Loucy (cell line): Measurements from ENCODE around the gene AKAP13.
"Not testable (repeated sequence)": the region's sequence is repeated elsewhere in the genome, so short reads cannot be mapped to it uniquely, and the experiment has no call there.

Source experiments
- H2AFZ ChIP-seq: fragments of 200-600 bp; sonication (generic); 2 replicates; pipeline ENCODE4 v1.6.0; 2016; ENCODE audit warnings: antibody characterized with exemption, mild to moderate bottlenecking, low read length, moderate library complexity
- H3F3A ChIP-seq: fragments of 200-600 bp; 2 replicates; pipeline ENCODE4 v1.6.0; 2016; ENCODE audit warnings: antibody characterized with exemption, low read depth, mild to moderate bottlenecking
- H3K27me3 ChIP-seq: fragments of 200-600 bp; sonication (generic); 2 replicates; pipeline ENCODE4 v1.6.1; 2014; ENCODE audit warnings: low read length, mild to moderate bottlenecking; ENCODE audit not compliant: insufficient read depth, poor library complexity, severe bottlenecking
- H3K36me3 ChIP-seq: fragments of 200-600 bp; sonication (generic); 2 replicates; pipeline ENCODE4 v1.6.1; 2016; ENCODE audit warnings: low read length; ENCODE audit not compliant: insufficient read depth
- H3K4me1 ChIP-seq: fragments of 200-600 bp; sonication (generic); 2 replicates; pipeline ENCODE4 v1.5.1; 2014; ENCODE audit warnings: low read length, mild to moderate bottlenecking; ENCODE audit not compliant: insufficient read depth, poor library complexity, severe bottlenecking
- H3K4me2 ChIP-seq: fragments of 200-600 bp; sonication (generic); 2 replicates; pipeline ENCODE4 v1.6.0; 2014; ENCODE audit warnings: antibody characterized with exemption, low read length, low read depth, mild to moderate bottlenecking; ENCODE audit not compliant: poor library complexity, severe bottlenecking
- H3K4me3 ChIP-seq: fragments of 200-600 bp; sonication (generic); 2 replicates; pipeline ENCODE4 v1.5.1; 2014; ENCODE audit warnings: low read length, mild to moderate bottlenecking, mixed read lengths; ENCODE audit not compliant: poor library complexity, severe bottlenecking
- H3K79me2 ChIP-seq: fragments of 200-600 bp; sonication (generic); 2 replicates; pipeline ENCODE4 v1.6.1; 2014; ENCODE audit warnings: low read length; ENCODE audit not compliant: insufficient read depth
- H3K9ac ChIP-seq: fragments of 200-600 bp; sonication (generic); 2 replicates; pipeline ENCODE4 v1.6.0; 2014; ENCODE audit warnings: mild to moderate bottlenecking, low read depth, low read length, moderate library complexity; ENCODE audit not compliant: poor library complexity, severe bottlenecking
- H3K9me2 ChIP-seq: fragments of 200-600 bp; sonication (generic); replicated peaks from 2 replicates; pipeline ENCODE4 v1.6.1; 2016; ENCODE audit warnings: low read depth, low read length, mixed read lengths
- H3K9me3 ChIP-seq: fragments of 200-600 bp; sonication (generic); 2 replicates; pipeline ENCODE4 v1.6.1; 2014; ENCODE audit warnings: mild to moderate bottlenecking, antibody characterized with exemption, low read length, low read depth; ENCODE audit not compliant: insufficient read depth
- H4K20me1 ChIP-seq: fragments of 200-600 bp; sonication (generic); 2 replicates; pipeline ENCODE4 v1.6.0; 2014; ENCODE audit warnings: antibody characterized with exemption, low read length, mild to moderate bottlenecking; ENCODE audit not compliant: insufficient read depth, poor library complexity, severe bottlenecking
- CTCF ChIP-seq: fragments of 200-600 bp; sonication (generic); conservative IDR thresholded peaks from 2 replicates; pipeline ENCODE4 v1.5.1; 2014; ENCODE audit warnings: mild to moderate bottlenecking, antibody characterized with exemption, low read length
- EZH2phosphoT487 ChIP-seq: fragments of 200-600 bp; IDR thresholded peaks from 2 replicates; pipeline ENCODE4 v1.6.1; 2018; ENCODE audit warnings: antibody characterized with exemption, mild to moderate bottlenecking, moderate library complexity, borderline replicate concordance

Gene AKAP13

DNA sequence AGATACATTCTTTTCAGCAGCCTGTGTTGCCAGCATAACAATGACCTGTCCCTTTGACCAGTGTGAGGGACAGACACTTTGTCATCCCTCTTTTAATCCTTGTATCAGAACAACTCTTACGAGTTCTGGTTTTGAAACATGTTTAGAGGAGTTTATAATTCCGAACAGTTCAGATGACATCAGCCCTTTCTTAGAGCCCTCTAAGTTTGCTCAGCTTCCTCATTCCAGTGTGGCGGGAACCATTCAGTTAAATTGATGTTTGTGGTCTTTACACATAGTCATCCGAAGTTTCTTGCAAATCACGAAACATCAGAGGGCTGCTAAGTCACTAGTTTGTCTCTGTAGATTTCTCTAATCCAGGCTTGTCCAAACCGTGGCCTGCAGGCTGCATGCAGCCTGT is 102.5 kb downstream of the AKAP13 start:
- Histone ChIP-seq H3K4me2 (no peak overlapping the region), H3K4me1 (peaks cover 27% of the 10 kb centered on the region), H2AFZ (no peak overlapping the region)

GRCh38 chr15:85483955-85484354 is 103.6 kb downstream of the AKAP13 start:
- peaks cover 30% of the 10 kb centered on the region for H3K4me1 ChIP-seq
- H3K9me3 ChIP-seq, H2AFZ ChIP-seq, H3K9ac ChIP-seq, H4K20me1 ChIP-seq, H3F3A ChIP-seq, H3K27me3 ChIP-seq, H3K4me3 ChIP-seq, H3K9me2 ChIP-seq, H3K4me2 ChIP-seq, H3K36me3 ChIP-seq, H3K79me2 ChIP-seq: not testable (repeated sequence)

More for the DNA sequence above, 102.5 kb downstream of the AKAP13 start:
- H3K9me3 ChIP-seq, result no peaks in the 10 kb centered on the region
- H3K79me2 ChIP-seq, result no peaks in the 10 kb centered on the region; the same call in none of the 2 replicates
- H4K20me1 ChIP-seq, result peaks cover 8% of the 10 kb centered on the region
- no peak overlapping the region for H3K4me3 ChIP-seq
- H3F3A ChIP-seq, result no peaks in the 10 kb centered on the region
- no peaks in the 10 kb centered on the region for H3K27me3 ChIP-seq
- no peak for TF ChIP-seq CTCF
- no peak for TF ChIP-seq EZH2phosphoT487
- no peaks in the 10 kb centered on the region for H3K9me2 ChIP-seq
- H3K36me3 ChIP-seq, result no peaks in the 10 kb centered on the region
- no peak overlapping the region for H3K9ac ChIP-seq

DNA sequence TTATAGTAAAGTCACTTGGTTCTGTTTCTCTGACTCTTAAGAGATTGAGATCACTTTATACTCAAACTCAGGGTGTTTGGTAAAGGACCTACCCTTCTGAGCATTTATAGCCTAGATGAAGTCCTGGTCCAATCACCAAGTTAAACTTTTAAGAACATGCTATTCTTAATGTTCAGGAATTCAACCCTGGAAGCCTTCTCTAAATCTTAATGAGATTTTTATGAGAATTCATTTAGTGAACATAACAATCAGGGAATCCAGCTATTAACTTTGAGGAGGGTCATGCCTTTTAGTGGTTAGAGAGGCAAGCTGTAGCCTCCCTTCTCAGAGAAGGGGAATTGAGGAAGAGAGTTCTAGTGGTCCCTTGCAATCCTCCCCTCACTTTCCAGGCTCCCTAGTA is 104.5 kb downstream of the AKAP13 start:
- not testable (repeated sequence) for H3K27me3 ChIP-seq, H3F3A ChIP-seq, H4K20me1 ChIP-seq, H3K9me2 ChIP-seq, H3K4me2 ChIP-seq, H2AFZ ChIP-seq, H3K36me3 ChIP-seq, H3K9ac ChIP-seq, H3K79me2 ChIP-seq, H3K9me3 ChIP-seq, H3K4me3 ChIP-seq
- H3K4me1 ChIP-seq, result peaks cover 24% of the 10 kb centered on the region

- no peak overlapping the region for H3K9ac ChIP-seq
- no peak overlapping the region for H2AFZ ChIP-seq
- no peak overlapping the region for H3K4me3 ChIP-seq
- peaks cover 21% of the 10 kb centered on the region for H3K4me1 ChIP-seq
- H3K27me3 ChIP-seq, result no peaks in the 10 kb centered on the region
- no peaks in the 10 kb centered on the region for H3F3A ChIP-seq
- H3K9me3 ChIP-seq, result no peaks in the 10 kb centered on the region
- TF ChIP-seq CTCF (peak; percentile 74), EZH2phosphoT487 (no peak)
- no peaks in the 10 kb centered on the region for H3K9me2 ChIP-seq
- H3K79me2 ChIP-seq, result no peaks in the 10 kb centered on the region; the same call in 1 of the 2 replicates
- H3K4me2 ChIP-seq, result no peak overlapping the region
- H3K36me3 ChIP-seq, result no peaks in the 10 kb centered on the region
- peaks cover 3% of the 10 kb centered on the region for H4K20me1 ChIP-seq
These were observed 105.7 kb downstream of the AKAP13 start for GRCh38 chr15:85485956-85486567.

GRCh38 chr15:85487796-85488195 is 107.4 kb downstream of the AKAP13 start:
- not testable (repeated sequence) for H4K20me1 ChIP-seq, H3F3A ChIP-seq, H3K79me2 ChIP-seq, H3K36me3 ChIP-seq, H3K4me1 ChIP-seq, H3K4me3 ChIP-seq, H2AFZ ChIP-seq, H3K9ac ChIP-seq, H3K27me3 ChIP-seq, H3K9me2 ChIP-seq, H3K4me2 ChIP-seq, H3K9me3 ChIP-seq
